HG03039 (cell line): ENCODE data around the gene DMP1.
"Not testable (repeated sequence)": the region's sequence is repeated elsewhere in the genome, so short reads cannot be mapped to it uniquely, and the experiment has no call there.

Experiments
- ATAC-seq: cut with Tn5 transposase; IDR thresholded peaks from one replicate; pipeline ENCODE4 v1.9.1; 2021; ENCODE audit warnings: mild to moderate bottlenecking, moderate library complexity; ENCODE audit not compliant: unreplicated experiment

Gene DMP1

DNA sequence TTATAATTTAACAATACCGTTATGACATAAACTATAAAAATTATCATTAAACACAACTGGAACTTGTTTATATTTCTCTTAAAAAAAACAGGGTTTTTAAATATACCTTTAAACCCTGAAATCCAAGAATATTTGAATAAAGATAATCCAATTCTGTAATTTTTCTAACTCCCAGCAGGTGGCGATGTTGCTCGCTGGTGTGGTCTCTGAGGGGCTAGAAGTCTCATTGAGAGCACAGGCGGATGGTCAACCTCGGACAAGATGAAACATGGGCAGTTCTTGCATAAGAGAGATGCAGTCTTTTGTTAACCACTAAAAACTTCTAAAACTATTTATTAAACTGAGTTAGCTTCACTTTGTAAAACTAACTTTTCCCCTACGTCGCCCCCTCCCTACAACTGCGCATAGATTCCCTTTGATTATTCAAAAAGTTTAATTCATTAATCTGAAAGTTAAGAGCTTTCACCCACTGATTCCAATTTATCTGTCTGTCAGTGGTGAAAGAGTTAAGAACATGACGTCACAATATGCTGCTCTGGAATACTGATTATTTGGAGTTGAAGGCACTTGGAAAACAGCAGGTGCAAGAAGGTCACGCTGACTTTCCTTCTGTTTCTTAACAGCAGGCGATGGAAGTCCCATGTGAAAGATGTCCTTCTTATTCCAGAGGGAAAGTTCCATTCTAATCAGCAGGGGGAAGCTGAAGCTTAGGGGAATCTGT lies 29.5 kb downstream of the DMP1 start:
- no peak for ATAC-seq

DNA sequence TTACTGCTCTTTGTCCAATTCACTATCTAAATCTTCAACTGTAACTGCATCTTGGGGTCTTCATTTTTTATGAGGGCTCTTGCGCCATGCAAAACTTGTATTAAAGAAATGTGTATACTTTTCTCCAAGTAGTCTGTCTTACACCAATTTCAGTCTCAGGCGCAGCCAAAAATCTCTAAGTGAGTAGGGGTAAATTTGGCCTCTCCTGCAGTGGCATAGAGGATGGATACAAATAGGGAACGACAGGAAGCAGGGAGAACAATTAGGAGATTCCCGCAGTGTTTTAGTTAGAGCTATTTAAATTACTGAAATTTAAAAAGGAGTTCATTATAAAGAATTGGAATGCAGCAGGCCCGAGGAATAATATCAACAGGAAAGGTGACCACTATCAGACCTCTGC lies 30.2 kb downstream of the DMP1 start:
- no peak for ATAC-seq

DNA sequence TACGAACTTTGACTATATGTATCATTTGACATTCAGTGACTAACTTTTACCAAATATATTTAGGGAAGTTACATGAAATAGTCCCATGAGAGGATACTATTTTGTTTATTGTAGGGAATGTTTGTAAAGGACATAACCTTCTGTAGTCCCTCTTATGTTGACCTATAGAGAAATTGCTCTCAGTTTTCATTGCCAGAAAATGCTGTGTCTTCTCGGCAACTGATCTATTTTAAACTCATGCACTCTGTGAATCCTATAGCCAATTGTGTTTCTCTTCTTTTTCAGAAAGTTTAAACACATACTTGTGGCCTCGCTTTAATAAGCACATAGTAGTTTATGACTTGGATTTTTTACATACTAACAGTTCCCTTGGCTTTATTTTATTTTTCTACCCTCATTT lies 38.2 kb downstream of the DMP1 start:
- ATAC-seq, result no peak

DNA sequence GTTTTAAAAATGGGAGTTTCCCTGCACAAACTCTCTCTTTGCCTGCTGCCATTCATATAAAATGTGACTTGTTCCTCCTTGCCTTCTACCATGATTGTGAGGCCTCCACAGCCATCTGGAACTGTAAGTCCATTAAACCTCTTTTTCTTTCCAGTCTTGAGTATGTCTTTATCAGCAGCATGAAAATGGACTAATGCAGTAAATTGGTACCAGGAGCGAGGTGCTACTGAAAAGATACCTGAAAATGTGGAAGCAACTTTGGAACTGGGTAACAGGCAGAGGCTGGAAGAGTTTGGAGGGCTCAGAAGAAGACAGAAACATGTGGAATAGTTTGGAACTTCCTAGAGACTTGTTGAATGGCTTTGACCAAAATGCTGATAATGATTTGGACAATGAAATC lies 40.9 kb downstream of the DMP1 start:
- not testable (repeated sequence) for ATAC-seq

DNA sequence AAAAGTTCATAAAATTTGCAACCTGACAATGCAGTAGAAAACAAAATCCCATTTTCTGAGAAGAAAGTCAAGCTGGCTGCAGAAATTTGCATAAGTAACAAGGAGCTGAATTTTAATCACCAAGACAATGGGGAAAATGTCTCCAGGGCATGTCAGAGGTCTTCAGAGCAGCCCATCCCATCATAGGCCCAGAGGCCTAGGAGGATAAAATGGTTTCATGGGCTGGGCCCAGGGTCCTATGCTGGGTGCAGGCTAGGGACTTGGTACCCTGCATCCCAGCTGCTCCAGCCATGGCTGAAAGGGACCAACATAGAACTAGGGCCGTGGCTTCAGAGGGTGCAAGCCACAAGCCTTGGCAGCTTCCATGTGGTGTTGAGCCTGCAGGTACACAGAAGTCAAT lies 42.0 kb downstream of the DMP1 start:
- ATAC-seq, result not testable (repeated sequence)

DNA sequence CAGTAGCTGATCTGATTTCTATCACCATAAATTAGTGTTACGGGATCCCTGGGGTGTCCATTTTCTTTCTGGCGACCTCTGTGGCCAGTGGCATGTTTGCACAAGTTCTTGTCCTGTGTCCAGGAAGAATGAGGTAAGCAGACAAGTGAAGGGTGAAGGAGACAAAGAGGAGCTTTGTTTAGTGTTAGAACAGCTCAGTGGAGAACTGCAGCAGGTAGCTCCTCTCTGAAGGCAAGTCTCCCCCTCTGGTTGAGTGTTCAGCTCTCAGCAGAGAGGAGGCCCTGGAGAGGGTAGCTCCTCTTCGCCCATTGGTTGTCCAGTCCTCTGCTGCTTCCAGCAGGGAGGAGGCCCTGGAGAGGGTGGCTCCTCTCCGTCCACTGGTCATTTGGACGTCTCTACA lies 47.2 kb downstream of the DMP1 start:
- no peak for ATAC-seq

DNA sequence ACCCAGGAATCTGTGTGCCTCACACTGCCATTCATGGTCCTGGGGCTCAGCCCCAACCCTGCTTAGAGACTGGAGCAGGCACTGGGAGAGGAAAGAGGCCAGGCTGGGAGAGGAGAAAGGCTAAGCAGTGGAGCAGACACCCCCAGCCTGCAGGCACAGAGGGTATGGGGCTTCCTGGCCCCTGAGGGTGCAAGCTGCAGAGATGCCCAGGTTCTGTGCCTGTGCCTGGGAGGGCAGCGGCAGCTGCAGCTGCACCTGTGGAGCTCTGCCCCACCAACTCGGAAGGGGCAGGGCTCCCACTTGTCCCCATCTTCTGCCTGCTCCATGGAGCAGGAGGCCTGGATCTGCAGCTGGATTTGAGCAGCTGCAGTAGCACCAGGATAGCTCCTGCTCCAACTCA lies 47.9 kb downstream of the DMP1 start:
- no peak for ATAC-seq

DNA sequence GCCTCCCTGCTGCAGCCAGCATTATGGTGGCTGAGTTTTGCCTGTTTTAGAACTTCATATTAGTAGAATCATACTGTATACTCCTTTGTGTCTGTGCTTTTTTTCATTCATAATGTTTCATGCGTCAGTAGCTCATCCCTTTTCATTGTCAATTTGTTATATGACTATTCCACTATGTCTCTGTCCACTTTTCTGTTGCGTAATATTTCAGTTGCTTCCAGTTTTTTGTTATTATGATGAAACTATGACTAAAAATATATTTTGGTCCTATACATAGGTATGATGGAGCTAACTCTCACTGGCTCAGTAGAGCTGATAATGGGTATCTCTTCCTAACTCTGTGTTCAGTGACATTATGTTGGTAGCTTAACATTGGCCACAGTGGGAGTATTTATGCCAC lies 48.3 kb downstream of the DMP1 start:
- ATAC-seq, result no peak

DNA sequence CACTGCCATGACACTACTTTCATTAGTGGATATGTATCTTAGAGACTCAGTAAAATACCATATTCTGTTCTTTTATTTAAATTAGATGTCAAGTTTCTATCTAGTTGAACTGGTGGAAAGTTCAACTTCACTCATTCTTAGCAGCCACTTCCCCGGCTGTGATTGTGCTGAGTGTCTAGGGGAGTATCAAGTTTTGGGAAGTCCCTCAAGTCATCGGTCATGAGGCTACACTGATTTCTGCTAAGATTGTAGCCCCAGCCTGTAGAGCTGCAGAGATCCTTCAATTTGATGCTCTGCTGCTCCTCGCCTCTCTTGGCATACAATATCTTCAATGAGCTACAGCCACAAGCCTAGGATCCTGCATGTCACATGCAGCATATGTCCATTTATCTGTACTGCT lies 53.9 kb downstream of the DMP1 start:
- no peak for ATAC-seq

DNA sequence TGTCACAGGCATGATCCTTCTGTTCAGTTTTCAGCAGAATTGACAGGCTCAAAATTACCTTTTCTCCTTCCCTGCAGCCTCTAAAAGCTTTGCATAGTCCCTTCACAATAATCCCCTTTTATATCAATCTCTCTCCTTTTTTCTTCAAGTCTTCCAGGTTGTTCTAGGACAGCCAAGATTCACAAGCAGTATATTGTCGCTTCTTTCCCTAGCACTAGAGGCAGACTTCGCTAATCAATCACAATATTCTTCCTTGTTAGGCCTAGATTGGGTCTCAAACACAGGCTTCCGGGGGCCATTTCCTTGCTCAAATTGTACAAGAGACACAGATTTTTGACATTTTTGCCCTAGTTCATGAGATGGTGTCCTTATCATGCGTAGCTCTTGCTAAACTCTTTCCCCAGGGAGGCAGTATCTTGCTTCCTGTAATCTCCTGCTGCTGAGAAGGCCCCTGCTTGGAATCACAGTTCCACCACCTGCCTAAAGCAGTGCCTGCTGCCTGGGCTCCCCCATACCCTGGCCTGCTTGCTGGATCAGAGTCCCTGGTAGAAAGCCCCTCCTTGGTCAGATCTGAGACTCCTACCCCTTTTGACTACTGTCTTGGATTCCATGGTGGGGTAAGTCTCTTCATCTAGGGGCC lies 57.3 kb downstream of the DMP1 start:
- no peak for ATAC-seq
